ENCODE results near the gene DBF4. TPM values are rescaled to one million over a fixed set of nuclear protein-coding genes. Genes with fewer than 3 reads are reported as not detected.
A peak's percentile ranks its signal among the peaks of the same experiment; 100 is the strongest.

Gene DBF4
- total and polyA plus RNA-seq, 9 of the 15 experiments (the other 6 are each of a cell fraction or from before 2014, with no cell fraction given) = 37.8 to 145 (median 104) TPM

DNA sequence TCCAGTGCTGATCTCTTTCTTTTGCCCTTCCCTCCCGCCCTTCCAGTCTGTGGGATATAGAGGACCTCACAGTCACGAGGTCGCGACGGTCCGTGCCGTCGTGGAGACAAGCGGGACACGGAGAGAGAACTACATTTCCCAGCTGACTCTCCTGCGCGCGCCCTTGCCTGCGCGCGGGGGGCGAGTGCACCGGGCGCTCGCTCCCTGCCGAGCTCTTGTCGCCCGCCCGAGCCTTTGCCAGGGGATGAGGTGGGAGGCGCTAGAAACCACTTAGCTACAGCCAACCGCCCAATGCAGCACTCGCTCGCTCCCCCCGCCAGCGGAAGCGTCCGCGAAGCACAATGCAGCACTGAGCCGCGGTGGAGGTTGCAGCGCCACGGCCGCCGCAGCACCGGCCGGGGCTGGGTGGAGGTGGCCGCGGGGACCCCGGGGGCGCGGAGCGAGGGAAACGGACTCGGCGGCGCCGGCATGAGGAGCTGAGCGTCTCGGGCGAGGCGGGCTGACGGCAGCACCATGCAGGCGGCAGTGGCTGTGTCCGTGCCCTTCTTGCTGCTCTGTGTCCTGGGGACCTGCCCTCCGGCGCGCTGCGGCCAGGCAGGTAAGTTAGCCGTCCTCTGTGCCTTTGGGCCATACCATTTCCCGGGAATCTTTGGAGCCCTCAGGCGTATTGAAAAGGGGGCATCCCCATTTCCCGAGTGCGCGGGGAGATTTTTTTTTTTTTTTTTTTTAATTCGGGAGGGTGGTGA, 57.8 kb downstream of the DBF4 start, which contains the start of gene ADAM22 (continued):
- TF ChIP-seq, protein P1, sequence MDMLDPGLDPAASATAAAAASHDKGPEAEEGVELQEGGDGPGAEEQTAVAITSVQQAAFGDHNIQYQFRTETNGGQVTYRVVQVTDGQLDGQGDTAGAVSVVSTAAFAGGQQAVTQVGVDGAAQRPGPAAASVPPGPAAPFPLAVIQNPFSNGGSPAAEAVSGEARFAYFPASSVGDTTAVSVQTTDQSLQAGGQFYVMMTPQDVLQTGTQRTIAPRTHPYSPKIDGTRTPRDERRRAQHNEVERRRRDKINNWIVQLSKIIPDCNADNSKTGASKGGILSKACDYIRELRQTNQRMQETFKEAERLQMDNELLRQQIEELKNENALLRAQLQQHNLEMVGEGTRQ (CRISPR knock-in tag; IDR thresholded peaks at IDR 0.05) = no peak
- no peak for TF ChIP-seq CC2D1A (IDR thresholded peaks at IDR 0.05)
- TF ChIP-seq, protein P2, sequence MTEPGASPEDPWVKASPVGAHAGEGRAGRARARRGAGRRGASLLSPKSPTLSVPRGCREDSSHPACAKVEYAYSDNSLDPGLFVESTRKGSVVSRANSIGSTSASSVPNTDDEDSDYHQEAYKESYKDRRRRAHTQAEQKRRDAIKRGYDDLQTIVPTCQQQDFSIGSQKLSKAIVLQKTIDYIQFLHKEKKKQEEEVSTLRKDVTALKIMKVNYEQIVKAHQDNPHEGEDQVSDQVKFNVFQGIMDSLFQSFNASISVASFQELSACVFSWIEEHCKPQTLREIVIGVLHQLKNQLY (CRISPR knock-in tag; conservative IDR thresholded peaks at IDR 0.05) = no peak
- TF ChIP-seq NR2C2 (CRISPR knock-in tag; IDR thresholded peaks at IDR 0.05) = no peak
- peak; percentile 28; the same call in 1 of the 2 replicates for TF ChIP-seq NR2C2 (tag; IDR thresholded peaks at IDR 0.05)
- peak; percentile 43; the same call in 1 of the 2 replicates for TF ChIP-seq POLR2G (IDR thresholded peaks at IDR 0.05; ENCODE audit: low read depth, low read length)
- TF ChIP-seq GABPA (tag; conservative IDR thresholded peaks at IDR 0.05; ENCODE audit: low read depth) = peak; percentile 46; the same call in 1 of the 2 replicates
- TF ChIP-seq, protein P3, sequence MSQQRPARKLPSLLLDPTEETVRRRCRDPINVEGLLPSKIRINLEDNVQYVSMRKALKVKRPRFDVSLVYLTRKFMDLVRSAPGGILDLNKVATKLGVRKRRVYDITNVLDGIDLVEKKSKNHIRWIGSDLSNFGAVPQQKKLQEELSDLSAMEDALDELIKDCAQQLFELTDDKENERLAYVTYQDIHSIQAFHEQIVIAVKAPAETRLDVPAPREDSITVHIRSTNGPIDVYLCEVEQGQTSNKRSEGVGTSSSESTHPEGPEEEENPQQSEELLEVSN (IDR thresholded peaks at IDR 0.05; ENCODE audit: borderline replicate concordance in 1 of 2, extremely low read depth in 1 of 2, insufficient read depth in 1 of 2, insufficient read length in 1 of 2, low read depth in 1 of 2, low read length in 1 of 2, poor library complexity in 1 of 2, severe bottlenecking in 1 of 2) = peak in 1 of 2 experiments; percentile 28
- 0 out of 2 replicates have a peak, but pooled peaks have one; percentile 18 for TF ChIP-seq RBFOX2 (IDR thresholded peaks at IDR 0.05; ENCODE audit: low read depth, low read length)
- TF ChIP-seq TGIF2 (CRISPR knock-in tag; IDR thresholded peaks at IDR 0.05) = no peak
- TF ChIP-seq MXI1 (IDR thresholded peaks at IDR 0.05; ENCODE audit: low read depth, low read length) = no peak
- peak; percentile 75 for TF ChIP-seq HCFC1 (IDR thresholded peaks at IDR 0.05; ENCODE audit: low read depth, low read length)
- peak; percentile 36 to 40; a peak in 1 of 4 replicates for TF ChIP-seq MAZ (CRISPR knock-in tag; conservative IDR thresholded peaks at IDR 0.05 in 1 of 2, IDR thresholded peaks at IDR 0.05 in 1 of 2)
- TF ChIP-seq, protein P4, sequence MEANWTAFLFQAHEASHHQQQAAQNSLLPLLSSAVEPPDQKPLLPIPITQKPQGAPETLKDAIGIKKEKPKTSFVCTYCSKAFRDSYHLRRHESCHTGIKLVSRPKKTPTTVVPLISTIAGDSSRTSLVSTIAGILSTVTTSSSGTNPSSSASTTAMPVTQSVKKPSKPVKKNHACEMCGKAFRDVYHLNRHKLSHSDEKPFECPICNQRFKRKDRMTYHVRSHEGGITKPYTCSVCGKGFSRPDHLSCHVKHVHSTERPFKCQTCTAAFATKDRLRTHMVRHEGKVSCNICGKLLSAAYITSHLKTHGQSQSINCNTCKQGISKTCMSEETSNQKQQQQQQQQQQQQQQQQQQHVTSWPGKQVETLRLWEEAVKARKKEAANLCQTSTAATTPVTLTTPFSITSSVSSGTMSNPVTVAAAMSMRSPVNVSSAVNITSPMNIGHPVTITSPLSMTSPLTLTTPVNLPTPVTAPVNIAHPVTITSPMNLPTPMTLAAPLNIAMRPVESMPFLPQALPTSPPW (CRISPR knock-in tag; IDR thresholded peaks at IDR 0.05) = peak; percentile 71

Data from K562 (cell line).